ENCODE data around the gene SORL1.
A peak's percentile ranks its signal among the peaks of the same experiment; 100 is the strongest.
"Not testable (repeated sequence)": the region's sequence is repeated elsewhere in the genome, so short reads cannot be mapped to it uniquely, and the experiment has no call there.

Gene SORL1

DNA sequence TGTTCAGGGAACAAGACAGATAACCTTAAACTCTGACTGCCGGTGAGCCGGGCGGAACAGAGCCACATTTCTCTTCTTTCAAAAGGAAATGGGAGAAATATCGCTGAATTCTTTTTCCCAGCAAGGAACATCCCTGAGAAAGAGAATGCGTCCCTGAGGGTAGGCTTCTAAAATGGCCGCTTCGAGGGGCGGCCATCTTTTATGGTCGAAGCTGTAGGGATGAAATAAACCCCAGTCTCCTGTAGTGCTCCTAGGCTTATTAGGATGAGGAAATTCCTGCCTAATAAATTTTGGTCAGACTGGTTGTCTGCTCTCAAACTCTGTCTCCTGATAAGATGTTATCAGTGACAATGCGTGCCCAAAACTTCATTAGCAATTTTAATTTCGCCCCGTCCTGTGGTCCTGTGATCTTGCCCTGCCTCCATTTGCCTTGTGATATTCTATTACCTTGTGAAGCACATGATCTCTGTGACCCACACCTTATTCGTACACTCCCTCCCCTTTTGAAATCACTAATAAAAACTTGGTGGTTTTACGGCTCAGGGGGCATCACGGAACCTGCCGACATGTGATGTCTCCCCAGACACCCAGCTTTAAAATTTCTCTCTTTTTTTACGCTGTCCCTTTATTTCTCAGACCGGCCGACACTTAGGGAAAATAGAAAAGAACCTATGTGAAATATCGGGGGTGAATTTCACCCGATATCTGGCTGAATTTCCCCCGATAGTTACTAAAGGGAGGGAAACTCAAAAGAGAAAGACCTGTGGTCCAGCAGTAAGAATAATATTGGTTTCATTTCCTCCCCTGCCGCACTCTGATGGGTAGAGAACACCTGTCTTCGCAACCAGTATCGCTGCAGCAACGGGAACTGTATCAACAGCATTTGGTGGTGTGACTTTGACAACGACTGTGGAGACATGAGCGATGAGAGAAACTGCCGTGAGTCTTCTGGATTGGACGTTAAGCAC, 117.5 kb downstream of the SORL1 start:
- not testable (repeated sequence) for DNase-seq

DNA sequence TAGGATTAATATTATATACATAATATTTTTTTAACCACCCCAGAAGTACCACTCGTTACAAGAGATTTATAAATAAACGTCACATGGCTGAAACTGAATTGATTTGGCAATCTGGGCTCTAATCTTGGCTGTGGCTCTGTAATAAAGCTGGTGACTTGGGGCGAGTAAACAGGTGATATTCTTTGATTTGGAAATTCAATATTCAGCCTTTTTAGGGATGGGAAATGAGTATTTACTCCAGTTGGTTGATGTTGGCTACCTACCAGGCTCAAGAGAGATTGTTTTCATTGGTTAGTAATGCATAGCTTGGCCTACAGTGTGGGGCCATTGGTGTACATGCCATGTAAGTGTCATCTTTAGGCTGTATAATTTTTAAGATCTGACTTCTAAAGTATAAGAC, 118.3 kb downstream of the SORL1 start:
- DNase-seq = no peak

DNA sequence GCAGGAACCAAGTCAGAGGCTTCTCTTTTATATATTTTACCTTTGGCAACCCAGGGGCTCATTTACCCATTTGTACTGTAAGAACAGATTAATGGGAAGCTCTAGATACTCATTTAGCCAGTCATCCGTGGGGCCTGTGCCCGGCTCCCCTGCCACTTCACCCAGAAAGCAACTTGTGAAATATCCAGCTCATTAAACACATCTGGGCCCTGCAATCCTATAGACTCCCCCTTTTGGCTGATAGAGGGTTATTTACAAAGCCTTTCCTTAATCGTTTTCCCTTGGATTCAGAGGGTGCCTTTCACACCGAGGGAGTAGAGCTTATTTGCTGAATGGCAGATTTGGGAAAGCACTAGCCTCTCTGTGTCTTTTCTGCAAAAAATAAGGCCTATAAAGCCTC, 119.4 kb downstream of the SORL1 start:
- no peak for DNase-seq

DNA sequence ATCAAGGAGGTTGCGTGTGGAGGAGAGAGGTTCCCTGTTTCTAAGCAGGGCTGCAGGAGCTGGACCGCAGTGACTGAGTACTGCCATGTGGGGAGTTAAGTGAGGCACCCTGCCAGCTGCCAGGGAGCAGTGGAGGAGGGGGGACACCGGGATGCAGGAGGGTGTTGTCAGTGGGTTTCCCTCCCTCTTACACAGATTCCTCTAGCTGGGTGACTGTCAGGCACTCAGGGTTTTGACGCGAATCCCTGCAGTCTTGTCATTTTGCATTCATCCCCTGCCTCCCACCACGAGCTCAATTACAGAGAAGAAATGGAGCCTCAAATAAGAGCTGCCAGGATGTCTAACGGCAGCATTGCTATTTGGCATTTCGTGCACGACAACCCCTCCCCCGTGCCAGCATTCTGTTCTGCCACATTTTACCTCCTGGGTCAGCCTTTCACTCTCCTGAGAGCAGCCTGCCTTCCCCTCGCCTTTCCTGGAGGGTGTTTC, 120.5 kb downstream of the SORL1 start:
- no peak for DNase-seq

DNA sequence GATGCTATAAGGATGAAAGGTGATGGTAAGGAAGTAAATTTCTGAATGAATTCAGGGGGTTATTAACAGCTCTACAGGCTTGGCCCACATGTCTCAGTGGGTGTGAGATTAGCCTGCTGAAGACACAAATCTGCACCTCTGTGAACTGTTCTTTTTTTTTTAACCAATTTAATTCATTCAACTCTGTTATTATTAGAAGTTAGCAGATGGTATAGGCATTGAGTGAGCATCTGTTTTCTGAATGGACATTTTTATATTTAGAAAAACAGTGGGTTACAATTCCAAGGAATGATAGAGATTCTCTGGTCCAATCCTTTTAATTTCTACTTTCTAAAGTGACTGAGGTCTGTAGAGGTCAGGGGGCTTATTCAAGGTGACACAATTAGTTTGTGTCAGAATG, 122.7 kb downstream of the SORL1 start:
- no peak for DNase-seq

DNA sequence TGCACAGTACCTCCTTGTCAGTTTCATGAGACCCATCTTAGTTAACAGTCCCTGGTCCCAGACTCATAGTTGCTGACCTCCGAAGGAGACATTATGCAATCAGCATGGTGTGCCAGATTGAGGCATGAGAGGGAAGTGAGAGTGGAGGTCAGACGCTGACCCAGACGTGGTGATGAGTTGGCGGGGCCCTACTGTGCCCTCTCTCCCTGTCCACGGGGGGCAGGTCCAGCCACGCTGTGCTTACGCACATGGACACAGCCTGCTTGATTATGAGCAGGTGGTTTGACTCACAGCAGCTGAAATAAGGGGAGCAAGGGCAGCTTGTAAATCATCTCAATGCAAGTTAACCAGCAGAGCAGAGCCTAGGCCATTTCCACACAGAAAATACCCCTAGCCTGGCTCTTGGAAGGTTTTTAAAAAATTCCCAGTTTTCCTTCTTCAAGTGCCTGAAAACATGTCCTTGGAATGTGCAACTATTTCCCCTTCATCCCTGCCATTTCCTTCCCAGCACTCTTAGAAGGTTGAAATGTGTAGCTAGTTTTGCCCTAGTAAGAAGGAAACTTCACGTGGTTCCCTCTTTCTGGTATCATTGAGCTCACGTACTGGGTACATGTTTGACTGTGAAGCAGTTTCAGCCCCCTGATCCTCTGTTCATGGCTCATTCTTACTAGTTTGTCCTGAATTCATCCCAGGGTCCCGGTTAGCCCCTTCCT, 123.3 kb downstream of the SORL1 start:
- DNase-seq = no peak

DNA sequence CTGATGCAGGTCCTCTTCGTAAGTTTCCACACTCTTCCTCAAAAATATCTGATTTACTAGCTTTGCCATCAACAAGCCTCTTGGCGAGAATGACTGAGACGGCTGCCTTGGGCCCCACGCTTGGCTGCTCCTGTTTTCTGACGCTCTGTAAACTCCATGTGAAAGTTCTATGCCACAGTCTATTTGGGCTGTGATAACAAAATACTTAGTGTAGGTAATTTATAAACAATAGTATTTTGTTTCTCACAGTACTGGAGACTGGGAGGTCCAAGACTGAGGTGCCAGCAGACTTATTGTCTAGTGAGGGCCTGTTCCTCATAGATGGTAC, 123.8 kb downstream of the SORL1 start:
- no peak for DNase-seq

DNA sequence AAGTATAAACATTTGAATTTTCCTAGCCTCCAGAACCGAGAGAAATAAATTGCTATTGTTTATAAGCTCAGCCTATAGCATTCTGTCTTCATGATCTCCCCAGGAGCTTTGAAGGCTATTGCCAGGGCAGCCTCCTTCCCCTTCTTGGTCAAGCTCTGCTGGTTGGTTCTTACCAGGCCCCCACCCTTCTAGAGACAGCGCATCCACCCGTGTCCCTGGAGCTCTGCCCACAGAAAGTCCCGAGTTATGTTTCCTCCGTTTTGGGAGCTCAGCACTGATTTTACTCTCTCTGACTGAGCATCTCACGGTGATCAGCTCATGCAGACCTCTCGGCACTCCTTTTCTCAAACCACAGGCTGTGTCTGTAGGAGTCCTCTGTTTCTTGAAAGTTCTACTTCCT, 124.4 kb downstream of the SORL1 start:
- DNase-seq = no peak

DNA sequence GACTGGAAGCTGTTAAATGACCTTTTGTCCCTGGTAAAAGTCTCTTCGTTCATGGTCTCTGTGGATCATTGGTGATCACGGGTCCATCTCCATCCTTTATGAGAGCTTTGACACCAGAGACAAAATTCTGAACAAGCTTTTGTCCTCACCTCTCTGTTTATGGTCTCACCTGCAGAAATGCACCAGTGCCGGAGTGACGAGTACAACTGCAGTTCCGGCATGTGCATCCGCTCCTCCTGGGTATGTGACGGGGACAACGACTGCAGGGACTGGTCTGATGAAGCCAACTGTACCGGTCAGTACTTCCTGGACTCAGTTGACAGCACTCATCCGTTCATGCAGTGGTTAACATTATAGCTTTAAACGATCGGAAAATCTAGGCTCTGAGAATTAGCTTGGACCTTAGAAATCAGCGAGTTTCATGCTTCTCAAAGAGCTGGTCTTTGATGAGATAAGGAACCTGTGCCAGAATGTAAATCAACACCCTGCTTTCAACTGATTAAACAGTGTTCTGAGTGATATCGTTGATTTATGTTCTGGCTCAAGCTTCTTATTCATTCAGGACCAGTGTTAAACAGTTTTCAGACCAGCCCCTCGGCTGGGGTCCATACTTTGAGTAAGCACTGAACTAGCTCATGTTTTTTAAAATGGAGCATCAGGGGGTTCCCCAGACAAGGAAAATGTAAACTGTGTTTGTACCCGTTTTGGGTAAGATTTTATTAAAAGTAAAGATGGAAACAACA, 125.2 kb downstream of the SORL1 start:
- no peak for DNase-seq

DNA sequence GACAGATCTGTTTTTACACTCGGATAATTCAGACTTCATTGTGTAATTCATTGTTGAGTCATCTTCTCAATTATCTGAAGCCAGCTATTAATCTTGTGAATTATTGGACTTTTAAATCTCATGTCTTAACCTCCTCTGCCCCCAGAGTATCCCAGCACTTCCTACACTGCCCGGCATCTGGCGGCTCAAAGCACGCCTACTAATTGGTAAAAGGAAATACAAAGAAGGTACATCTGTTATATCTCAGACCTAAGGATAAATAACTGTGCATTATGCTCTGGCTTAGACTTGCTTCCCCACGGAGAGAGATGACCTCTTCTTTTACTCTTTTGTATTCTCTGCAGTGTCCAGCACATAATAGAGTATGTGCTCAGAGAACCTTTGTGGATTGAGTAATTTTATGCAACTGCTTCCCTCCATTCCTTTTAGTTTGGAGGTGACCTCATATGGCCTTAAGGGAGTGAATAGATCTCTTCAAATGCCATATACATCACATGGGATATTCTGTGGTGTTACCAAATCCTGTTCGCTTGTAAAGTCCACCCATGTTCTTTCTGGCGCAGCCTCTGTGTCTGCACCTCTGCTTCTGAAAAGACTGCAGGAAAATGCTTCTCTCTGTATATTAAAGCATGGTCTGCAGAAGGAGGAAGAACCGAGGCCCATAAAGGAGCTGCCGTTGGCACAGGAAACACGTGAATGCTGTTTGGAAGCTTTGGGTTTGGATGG, 126.3 kb downstream of the SORL1 start:
- DNase-seq = no peak

DNA sequence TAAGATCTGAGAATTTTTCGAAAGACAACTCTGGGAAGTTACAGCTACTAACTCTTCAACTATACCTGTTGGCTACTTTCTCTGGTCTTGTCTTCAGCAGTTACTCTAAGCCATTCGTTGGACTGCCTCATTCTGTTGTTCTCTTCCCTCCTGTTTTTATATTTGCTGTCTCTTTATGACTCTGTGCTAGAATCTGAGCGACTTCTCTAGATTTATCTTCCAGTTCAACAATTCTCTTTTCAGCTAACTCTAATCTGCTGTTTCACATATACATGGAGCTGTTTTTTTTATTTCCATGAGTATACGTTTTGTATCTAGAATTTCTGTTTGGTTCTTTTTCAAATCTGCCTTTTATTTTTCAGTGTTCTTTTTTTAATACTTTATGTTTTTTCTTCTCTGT, 128.0 kb downstream of the SORL1 start:
- DNase-seq = no peak

DNA sequence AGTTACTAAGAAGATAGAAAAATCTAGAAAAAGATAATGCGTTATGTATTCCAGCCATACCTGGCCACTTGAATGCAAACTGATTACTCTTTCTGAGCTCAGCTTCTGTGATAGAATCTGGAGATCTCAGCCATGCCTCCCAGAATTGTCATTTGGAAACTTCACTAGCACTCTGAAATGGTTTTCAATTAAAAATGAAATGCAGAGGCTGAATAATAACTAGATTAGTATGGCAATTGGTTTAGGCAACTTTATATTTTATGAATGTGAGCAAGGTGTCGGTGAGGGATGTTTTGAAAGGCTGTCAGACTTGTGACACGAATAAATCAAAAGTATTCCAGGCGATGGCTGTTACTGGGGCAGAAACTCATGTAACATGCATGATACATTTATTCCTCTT, 129.5 kb downstream of the SORL1 start:
- no peak for DNase-seq

DNA sequence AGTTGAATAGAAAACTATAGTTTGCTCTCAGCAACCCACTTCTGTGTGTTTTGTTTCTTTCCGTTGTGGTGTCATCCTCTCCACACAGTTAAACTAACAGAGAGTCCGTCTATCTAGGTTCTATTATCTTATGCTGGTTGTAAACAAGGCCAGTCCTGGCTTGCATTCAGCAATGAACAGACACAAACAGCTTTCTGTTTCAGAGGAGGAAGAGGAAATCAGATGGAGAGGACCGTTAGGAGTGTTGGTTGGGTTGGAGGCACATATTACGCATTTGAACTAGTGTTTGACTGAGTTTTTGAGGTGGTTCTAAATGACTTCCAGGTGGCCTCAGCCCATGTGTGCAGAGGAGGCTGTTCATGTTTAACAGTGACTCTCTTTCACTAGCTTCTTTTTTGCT, 130.2 kb downstream of the SORL1 start:
- DNase-seq = no peak

DNA sequence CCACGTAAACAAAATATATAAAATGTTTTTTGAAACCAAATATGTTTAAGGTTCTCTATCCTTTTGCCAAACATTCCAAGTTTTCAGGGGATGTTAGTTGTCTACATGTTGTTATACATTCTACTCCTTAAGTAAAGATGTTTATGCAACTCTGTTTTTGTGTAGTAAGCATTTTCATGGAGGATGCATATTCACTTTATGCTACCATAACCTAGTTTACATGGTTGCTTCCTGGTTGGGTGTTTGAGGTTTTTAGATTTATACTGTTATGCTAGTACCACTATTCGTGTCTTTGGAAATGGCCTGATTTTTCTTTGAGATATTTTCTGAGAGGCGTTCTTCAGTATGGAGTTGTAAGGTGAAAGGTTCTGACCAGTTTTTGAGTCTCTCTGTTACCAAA, 131.7 kb downstream of the SORL1 start:
- DNase-seq = no peak

DNA sequence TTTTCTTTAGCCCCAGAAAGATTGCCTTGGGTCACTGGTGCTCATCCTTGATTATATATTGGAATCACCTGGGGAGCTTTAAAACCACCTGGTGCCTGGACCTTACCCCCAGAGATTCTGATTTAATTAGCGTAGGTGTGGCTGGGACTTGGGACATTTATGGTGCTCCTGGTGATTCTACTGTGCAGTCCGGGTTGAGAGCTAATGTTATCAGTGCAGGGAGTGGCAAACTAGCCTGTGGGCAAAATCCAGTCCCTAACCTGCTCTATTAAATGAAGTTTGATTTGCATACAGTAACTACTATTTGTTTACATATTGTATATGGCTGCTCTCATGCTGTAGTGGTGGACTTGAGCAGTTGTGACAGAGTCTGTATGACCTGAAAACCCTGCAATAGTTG, 134.6 kb downstream of the SORL1 start:
- DNase-seq = no peak

DNA sequence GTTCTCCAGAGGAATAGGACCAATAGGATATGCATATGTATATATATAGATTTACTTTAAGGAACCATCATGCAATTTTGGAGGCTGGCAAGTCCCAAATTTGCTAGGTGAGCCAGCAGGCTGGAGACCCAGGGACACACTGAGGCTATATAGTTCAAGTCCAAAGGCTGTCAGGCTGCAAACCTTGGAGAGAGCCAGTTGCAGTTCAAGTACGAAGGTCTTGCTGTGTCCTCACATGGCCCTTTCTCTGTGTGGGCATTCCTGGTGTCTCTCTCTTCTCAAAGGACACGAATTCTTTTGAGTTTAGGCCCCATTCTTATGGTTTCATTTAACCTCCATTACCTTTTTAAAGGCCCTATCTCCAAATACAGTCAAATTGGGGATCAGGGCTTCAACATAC, 135.1 kb downstream of the SORL1 start:
- no peak for DNase-seq

DNA sequence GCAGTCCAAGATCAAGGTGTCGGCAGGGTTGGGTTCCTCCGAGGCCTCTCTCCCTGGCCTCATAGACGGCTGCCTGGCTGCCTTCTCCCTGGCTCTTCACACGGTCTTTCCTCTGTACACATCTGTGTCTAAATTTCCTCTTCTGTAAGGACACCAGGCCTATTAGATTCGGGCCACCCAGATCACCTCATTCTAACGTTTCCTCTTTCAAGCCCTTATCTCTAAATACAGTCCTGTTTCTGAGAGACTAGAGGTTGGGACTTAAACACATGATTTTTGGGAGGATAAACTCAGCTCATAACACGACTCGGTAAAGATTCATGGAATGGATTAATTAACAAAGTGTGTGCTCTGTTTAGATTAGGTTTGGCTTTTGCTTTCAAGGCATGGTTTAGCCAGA, 136.6 kb downstream of the SORL1 start:
- no peak for DNase-seq

DNA sequence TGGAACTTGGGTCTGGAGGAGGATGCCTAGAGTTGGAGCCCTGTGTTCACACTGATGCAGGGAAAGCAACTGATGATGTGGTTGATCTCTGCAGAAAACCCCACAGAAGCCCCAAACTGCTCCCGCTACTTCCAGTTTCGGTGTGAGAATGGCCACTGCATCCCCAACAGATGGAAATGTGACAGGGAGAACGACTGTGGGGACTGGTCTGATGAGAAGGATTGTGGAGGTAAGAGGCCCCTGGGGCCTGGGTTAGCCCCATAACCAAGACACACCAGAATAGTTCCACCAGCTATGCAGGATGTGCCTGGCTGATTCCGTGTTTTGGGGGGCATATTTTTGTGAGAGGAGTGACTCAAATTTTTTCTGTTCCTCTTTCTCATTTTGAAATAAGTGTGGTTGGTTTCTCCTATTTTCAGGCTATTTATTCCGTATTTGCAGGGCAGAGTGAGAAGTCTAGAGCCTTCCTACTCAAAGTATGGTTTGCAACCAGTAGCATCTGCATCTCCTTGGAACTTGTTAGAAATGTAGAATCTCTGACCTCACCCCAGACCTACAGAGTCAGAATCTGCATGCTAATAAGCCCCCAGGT, 137.9 kb downstream of the SORL1 start:
- DNase-seq = no peak

DNA sequence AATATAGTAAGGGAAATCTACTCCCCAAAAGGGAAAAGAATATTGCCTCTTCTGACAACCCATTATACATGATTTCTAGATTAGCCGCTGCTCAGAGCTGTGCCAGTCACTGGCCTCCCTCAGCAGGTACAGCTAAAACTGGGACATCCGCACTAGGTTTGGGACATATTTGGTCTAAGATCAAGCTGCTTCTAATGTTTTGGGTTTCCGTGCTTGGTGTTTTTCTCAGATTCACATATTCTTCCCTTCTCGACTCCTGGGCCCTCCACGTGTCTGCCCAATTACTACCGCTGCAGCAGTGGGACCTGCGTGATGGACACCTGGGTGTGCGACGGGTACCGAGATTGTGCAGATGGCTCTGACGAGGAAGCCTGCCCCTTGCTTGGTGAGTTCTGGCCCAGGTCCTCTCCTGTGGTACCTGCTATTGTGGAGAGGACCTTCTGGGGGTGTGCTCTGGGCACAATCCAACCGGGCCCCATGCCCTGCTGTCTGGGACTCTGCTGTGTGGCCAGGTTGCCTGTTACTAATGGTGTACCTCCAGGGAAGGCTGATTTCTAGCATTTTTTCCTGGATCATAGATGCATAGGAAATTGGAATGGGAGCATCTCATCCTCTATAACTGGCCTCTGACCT, 138.8 kb downstream of the SORL1 start:
- DNase-seq = no peak

DNA sequence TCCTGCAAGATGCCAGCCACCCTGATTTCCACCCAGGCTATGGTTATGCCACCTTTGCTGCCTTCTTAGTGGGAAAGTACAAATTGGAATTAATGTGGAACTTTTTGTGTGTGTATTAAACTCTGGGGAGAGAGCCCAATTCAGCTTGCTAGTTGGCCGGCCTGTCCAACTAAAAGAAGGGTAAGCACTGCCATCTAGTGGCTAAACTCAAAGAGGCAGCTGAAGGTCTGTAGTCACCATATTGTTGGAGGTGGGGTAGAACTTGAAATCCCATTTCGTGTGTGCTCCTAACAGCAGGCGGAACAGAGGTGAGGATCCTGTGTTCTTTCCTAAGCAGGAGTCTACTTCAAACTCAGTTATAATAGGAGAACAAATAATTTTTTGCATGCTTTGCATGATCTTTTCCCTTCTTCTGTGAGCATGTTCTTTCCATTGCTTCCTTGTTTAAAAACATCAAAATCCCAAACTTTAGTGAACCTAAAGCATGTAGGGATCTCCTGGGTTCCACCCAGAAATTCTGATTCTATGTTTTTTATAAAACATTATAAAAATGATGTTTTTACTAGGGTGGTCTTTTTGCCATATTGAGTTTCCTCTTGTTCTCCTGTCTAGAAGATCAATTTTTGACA, 139.4 kb downstream of the SORL1 start:
- peak; percentile 62 for DNase-seq

DNA sequence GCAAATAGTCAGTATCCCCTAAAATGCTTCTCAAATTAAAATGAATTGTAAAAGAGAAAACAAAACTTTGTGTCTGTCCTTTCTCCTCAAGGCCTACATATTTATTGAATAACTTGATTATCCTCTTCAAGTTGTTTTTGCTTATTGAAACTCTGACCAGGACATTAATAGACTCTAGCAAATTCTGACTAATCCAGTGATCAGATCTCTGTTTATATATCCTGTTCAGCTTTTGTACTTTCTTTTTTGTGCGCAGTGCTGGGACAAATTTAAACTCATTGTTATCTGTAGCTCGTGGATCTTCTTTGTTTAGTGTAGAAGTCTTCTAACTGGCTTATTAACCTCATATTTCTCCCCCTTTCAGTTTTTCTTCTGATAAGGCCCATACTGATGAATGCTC, 140.6 kb downstream of the SORL1 start:
- DNase-seq = no peak
